PFSK-1 (cell line): Measurements from ENCODE around the gene MEOX2.

Experiments
- FOXP2 ChIP-seq: optimal IDR thresholded peaks from 2 replicates; pipeline ENCODE3; 2011; ENCODE audit warnings: borderline replicate concordance, control low read depth, inconsistent platforms; ENCODE audit not compliant: insufficient read depth; ENCODE audit errors: extremely low read length, extremely low read depth
- POLR2AphosphoS5 ChIP-seq: IDR thresholded peaks from 2 replicates; pipeline ENCODE4 v1.6.1; 2012; ENCODE audit warnings: low read depth, mild to moderate bottlenecking, control low read depth, low read length, moderate library complexity
- REST ChIP-seq, 2 experiments: IDR thresholded peaks; 2 replicates each; pipeline versions ENCODE4 v1.6.1 to v1.8.0; 2011 to 2012; ENCODE audit warnings: low read depth in 2 of 2, low read length in 2 of 2, control low read depth in 1 of 2, inconsistent platforms in 1 of 2, mild to moderate bottlenecking in 1 of 2, moderate library complexity in 1 of 2; ENCODE audit not compliant: insufficient read depth in 1 of 2
- SIN3A ChIP-seq: IDR thresholded peaks from 2 replicates; pipeline ENCODE4 v1.6.1; 2012; ENCODE audit warnings: mild to moderate bottlenecking, low read length, moderate library complexity, borderline replicate concordance; ENCODE audit not compliant: insufficient read depth
- TAF1 ChIP-seq: IDR thresholded peaks from 2 replicates; pipeline ENCODE4 v1.6.1; 2012; ENCODE audit warnings: low read length, control low read depth, borderline replicate concordance; ENCODE audit not compliant: insufficient read depth

Gene MEOX2

GRCh38 chr7:15688911-15689310 is 2.4 kb upstream of the MEOX2 start:
- TF ChIP-seq TAF1 (no peak), POLR2AphosphoS5 (no peak), REST (IDR thresholded peaks at IDR 0.05; ENCODE audit: insufficient read depth in 1 of 2, low read depth in 2 of 2, low read length in 2 of 2) (no peak), SIN3A (no peak), FOXP2 (no peak)

DNA sequence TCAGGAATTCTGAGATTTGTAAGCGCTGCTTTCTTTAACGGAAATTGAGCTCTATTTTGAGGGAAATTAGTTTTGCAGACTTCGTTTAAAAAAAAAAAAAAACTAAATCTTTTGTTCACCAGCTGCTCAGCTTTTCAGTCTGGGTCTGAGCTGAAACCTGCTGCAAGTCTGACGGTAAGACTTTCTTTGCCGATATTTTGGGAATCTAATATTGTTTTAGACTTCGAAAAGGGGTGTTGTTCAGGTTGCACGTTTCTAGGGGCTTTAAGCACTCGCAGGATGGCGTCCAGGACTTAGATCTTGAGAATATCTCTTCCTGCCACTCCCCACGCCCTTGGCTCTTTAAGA is 1.8 kb upstream of the MEOX2 start:
- TF ChIP-seq TAF1 (no peak), REST (IDR thresholded peaks at IDR 0.05; ENCODE audit: insufficient read depth in 1 of 2, low read depth in 2 of 2, low read length in 2 of 2) (no peak), POLR2AphosphoS5 (no peak), FOXP2 (no peak), SIN3A (no peak)

DNA sequence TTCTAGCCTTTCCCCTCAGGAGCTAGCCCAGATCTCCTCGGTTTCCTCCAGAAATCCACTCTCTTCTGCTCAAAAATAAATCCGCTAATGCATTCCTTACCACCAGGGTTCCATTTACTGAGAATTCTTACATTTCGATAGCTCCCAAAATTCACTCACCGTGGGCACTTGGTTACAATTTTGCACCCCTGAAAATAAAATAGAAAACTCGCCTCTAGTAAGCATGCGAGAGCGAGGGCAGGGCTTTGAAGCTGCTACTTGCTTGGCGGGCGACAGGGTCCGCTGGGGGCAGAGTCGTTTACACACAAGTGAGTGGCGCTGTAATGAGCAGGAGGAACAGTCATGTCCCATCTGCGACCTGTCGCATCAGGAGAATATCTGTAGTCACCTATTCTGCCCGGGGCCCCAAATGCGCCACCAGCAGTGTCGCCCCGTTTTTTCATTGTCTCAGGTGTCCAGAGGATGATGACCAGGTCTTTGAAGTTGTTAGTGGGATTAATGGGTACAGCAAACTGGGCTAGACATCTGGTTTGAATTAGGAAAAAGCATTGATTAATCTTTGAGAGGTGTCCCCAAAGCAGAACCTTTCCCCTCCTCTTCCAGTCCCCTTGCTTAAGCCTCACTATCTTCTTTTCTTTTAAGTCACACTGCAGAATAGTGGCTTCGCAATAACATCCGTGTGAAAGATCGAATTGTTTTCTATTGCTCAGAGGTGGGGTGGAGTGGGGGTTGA is 1.2 kb upstream of the MEOX2 start:
- no peak for TF ChIP-seq POLR2AphosphoS5
- no peak for TF ChIP-seq REST (IDR thresholded peaks at IDR 0.05; ENCODE audit: insufficient read depth in 1 of 2, low read depth in 2 of 2, low read length in 2 of 2)
- no peak for TF ChIP-seq TAF1
- no peak for TF ChIP-seq SIN3A
- no peak for TF ChIP-seq FOXP2

DNA sequence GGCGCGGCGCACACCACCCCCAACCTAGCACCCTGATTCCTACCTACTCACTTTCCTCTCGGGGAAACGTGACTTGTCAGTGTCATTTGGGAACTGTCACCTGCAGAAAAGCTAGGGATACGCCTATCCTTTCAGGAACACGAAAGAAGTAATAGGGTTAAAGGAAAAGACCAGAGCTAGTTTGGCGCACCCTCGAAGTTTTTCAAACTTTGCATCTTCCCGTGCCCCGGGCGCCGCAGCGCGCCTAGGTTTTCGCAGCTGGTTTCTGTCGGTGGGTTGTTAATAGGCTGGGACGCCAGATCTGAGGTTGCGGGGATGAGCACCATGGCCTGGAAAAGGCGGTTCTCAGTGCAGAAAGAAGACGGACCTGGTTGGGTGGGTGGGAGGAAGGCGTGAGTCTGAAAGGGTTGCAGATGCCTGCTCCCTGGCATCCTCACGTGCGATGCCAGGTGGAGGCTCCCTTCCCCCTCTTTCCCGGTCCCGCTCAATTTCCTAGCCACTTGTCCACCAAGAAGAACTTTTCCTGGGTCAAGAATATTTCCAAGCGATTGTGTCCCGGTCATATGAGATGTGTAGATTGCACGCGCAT is 568 bp upstream of the MEOX2 start:
- no peak for TF ChIP-seq POLR2AphosphoS5
- no peak for TF ChIP-seq REST (IDR thresholded peaks at IDR 0.05; ENCODE audit: insufficient read depth in 1 of 2, low read depth in 2 of 2, low read length in 2 of 2)
- TF ChIP-seq FOXP2: no peak
- TF ChIP-seq SIN3A: no peak
- TF ChIP-seq TAF1: no peak
